ENCODE results near the gene CD3E.

DNA sequence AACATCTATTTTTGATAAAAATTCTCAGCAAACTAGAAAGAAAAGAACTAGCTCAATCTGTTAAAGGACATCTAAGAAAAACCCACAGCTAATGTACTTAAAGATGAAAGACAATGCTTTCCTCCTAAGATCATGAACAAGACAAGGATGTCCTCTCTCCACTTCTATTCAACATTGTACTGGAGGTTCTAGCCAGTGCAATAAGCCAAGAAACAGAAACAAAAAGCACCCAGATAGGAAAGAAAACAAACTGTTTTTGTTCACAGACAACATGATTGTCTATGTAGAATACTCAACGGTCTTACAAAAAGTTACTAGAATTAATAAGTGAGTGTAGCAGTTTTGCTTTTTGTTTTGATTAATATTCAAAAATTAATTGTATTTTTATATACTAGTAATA is 30.2 kb downstream of the CD3E start:
- TF ChIP-seq, protein P1, sequence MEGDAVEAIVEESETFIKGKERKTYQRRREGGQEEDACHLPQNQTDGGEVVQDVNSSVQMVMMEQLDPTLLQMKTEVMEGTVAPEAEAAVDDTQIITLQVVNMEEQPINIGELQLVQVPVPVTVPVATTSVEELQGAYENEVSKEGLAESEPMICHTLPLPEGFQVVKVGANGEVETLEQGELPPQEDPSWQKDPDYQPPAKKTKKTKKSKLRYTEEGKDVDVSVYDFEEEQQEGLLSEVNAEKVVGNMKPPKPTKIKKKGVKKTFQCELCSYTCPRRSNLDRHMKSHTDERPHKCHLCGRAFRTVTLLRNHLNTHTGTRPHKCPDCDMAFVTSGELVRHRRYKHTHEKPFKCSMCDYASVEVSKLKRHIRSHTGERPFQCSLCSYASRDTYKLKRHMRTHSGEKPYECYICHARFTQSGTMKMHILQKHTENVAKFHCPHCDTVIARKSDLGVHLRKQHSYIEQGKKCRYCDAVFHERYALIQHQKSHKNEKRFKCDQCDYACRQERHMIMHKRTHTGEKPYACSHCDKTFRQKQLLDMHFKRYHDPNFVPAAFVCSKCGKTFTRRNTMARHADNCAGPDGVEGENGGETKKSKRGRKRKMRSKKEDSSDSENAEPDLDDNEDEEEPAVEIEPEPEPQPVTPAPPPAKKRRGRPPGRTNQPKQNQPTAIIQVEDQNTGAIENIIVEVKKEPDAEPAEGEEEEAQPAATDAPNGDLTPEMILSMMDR (conservative IDR thresholded peaks at IDR 0.05; ENCODE audit: low read depth in 2 of 2) = no peak
- TF ChIP-seq POLR2AphosphoS5 (IDR thresholded peaks at IDR 0.05; ENCODE audit: low read depth) (no peak), EZH2 (IDR thresholded peaks at IDR 0.05; ENCODE audit: low read depth, unreplicated experiment) (no peak), EZH2phosphoT487 (IDR thresholded peaks at IDR 0.05; ENCODE audit: unreplicated experiment) (no peak), NANOG (IDR thresholded peaks at IDR 0.05; ENCODE audit: borderline replicate concordance) (no peak), CREB1 (CRISPR knock-in tag; IDR thresholded peaks at IDR 0.05; ENCODE audit: low read depth) (no peak), JUNB (IDR thresholded peaks at IDR 0.05; ENCODE audit: unreplicated experiment) (no peak), ZNF114 (CRISPR knock-in tag; IDR thresholded peaks at IDR 0.05) (no peak)
- TF ChIP-seq, protein P2, sequence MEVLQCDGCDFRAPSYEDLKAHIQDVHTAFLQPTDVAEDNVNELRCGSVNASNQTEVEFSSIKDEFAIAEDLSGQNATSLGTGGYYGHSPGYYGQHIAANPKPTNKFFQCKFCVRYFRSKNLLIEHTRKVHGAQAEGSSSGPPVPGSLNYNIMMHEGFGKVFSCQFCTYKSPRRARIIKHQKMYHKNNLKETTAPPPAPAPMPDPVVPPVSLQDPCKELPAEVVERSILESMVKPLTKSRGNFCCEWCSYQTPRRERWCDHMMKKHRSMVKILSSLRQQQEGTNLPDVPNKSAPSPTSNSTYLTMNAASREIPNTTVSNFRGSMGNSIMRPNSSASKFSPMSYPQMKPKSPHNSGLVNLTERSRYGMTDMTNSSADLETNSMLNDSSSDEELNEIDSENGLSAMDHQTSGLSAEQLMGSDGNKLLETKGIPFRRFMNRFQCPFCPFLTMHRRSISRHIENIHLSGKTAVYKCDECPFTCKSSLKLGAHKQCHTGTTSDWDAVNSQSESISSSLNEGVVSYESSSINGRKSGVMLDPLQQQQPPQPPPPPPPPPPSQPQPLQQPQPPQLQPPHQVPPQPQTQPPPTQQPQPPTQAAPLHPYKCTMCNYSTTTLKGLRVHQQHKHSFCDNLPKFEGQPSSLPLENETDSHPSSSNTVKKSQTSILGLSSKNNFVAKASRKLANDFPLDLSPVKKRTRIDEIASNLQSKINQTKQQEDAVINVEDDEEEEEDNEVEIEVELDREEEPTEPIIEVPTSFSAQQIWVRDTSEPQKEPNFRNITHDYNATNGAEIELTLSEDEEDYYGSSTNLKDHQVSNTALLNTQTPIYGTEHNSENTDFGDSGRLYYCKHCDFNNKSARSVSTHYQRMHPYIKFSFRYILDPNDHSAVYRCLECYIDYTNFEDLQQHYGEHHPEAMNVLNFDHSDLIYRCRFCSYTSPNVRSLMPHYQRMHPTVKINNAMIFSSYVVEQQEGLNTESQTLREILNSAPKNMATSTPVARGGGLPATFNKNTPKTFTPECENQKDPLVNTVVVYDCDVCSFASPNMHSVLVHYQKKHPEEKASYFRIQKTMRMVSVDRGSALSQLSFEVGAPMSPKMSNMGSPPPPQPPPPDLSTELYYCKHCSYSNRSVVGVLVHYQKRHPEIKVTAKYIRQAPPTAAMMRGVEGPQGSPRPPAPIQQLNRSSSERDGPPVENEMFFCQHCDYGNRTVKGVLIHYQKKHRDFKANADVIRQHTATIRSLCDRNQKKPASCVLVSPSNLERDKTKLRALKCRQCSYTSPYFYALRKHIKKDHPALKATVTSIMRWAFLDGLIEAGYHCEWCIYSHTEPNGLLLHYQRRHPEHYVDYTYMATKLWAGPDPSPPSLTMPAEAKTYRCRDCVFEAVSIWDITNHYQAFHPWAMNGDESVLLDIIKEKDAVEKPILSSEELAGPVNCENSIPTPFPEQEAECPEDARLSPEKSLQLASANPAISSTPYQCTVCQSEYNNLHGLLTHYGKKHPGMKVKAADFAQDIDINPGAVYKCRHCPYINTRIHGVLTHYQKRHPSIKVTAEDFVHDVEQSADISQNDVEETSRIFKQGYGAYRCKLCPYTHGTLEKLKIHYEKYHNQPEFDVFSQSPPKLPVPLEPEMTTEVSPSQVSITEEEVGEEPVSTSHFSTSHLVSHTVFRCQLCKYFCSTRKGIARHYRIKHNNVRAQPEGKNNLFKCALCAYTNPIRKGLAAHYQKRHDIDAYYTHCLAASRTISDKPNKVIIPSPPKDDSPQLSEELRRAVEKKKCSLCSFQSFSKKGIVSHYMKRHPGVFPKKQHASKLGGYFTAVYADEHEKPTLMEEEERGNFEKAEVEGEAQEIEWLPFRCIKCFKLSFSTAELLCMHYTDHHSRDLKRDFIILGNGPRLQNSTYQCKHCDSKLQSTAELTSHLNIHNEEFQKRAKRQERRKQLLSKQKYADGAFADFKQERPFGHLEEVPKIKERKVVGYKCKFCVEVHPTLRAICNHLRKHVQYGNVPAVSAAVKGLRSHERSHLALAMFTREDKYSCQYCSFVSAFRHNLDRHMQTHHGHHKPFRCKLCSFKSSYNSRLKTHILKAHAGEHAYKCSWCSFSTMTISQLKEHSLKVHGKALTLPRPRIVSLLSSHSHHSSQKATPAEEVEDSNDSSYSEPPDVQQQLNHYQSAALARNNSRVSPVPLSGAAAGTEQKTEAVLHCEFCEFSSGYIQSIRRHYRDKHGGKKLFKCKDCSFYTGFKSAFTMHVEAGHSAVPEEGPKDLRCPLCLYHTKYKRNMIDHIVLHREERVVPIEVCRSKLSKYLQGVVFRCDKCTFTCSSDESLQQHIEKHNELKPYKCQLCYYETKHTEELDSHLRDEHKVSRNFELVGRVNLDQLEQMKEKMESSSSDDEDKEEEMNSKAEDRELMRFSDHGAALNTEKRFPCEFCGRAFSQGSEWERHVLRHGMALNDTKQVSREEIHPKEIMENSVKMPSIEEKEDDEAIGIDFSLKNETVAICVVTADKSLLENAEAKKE (CRISPR knock-in tag; IDR thresholded peaks at IDR 0.05) = no peak
